Endodermal cell (in vitro differentiated cells): ENCODE measurements around the gene PDZK1. TPM values are rescaled to one million over a fixed set of nuclear protein-coding genes. Genes with fewer than 3 reads are reported as not detected.
"Not testable (repeated sequence)": the region's sequence is repeated elsewhere in the genome, so short reads cannot be mapped to it uniquely, and the experiment has no call there.

Source experiments
- DNase-seq: peaks from one replicate; pipeline ENCODE4 v3.0.0-alpha.2; 2017
- H3K27ac ChIP-seq: 2 replicates; pipeline ENCODE4 v1.5.1; 2013; ENCODE audit warnings: mild to moderate bottlenecking, low read depth, low read length, moderate library complexity
- H3K27me3 ChIP-seq: 2 replicates; pipeline ENCODE4 v1.6.1; 2013; ENCODE audit warnings: mild to moderate bottlenecking, low read length, moderate library complexity; ENCODE audit not compliant: insufficient read depth, control insufficient read depth, poor library complexity, severe bottlenecking
- H3K36me3 ChIP-seq: 2 replicates; pipeline ENCODE4 v1.7.0; 2013; ENCODE audit warnings: mild to moderate bottlenecking, low read length, moderate library complexity; ENCODE audit not compliant: control insufficient read depth, insufficient read depth
- H3K4me1 ChIP-seq: one replicate; pipeline ENCODE4 v1.7.0; 2013; ENCODE audit warnings: low read length; ENCODE audit not compliant: control insufficient read depth, insufficient read depth
- H3K4me3 ChIP-seq: 2 replicates; pipeline ENCODE4 v1.5.1; 2013; ENCODE audit warnings: mild to moderate bottlenecking, low read length, moderate library complexity
- H3K9ac ChIP-seq: 2 replicates; pipeline ENCODE4 v1.6.1; 2013; ENCODE audit warnings: mild to moderate bottlenecking, low read length, moderate library complexity; ENCODE audit not compliant: poor library complexity, severe bottlenecking; ENCODE audit errors: extremely low read depth
- H3K9me3 ChIP-seq: 2 replicates; pipeline ENCODE4 v1.6.1; 2013; ENCODE audit warnings: mild to moderate bottlenecking, low read length, moderate library complexity; ENCODE audit not compliant: control insufficient read depth
- H3K27ac Mint-ChIP-seq: 2 replicates; pipeline ENCODE4 v1.8.0; 2020; ENCODE audit warnings: mixed read lengths
- H3K27me3 Mint-ChIP-seq: 2 replicates; pipeline ENCODE4 v1.8.0; 2021; ENCODE audit warnings: mild to moderate bottlenecking, mixed read lengths; ENCODE audit not compliant: insufficient read depth
- H3K36me3 Mint-ChIP-seq: 2 replicates; pipeline ENCODE4 v1.8.0; 2020; ENCODE audit warnings: low read depth, mixed read lengths
- H3K4me1 Mint-ChIP-seq: 2 replicates; pipeline ENCODE4 v1.8.0; 2020; ENCODE audit warnings: mixed read lengths
- H3K4me3 Mint-ChIP-seq: 2 replicates; pipeline ENCODE4 v1.8.0; 2020; ENCODE audit warnings: mild to moderate bottlenecking, moderate library complexity, mixed read lengths
- H3K9me3 Mint-ChIP-seq: 2 replicates; pipeline ENCODE4 v1.8.0; 2020; ENCODE audit warnings: mild to moderate bottlenecking, mixed read lengths
- CTCF ChIP-seq: fragments of 200-600 bp; sonication (generic); conservative IDR thresholded peaks from 2 replicates; pipeline ENCODE4 v1.5.0; 2021; ENCODE audit warnings: antibody characterized with exemption, mild to moderate bottlenecking
- WGBS, 2 experiments: methylation state at CpG; one replicate each; pipeline versions ENCODE4 v1.1.5 to v1.1.7; 2013; ENCODE audit warnings: missing lambda C conversion rate in 2 of 2, mixed read lengths in 1 of 2; ENCODE audit not compliant: insufficient coverage in 1 of 2, insufficient read length in 1 of 2; 5-methylcytosine and 5-hydroxymethylcytosine counted together
- total RNA-seq, 2 donors: library from RNA; stranded (reverse); fragmentation: NEBNext Ultra II Directional in 1 of 2; extraction: Animal tissue kit (Norgen Biotek cat#: 25700) in 1 of 2; gene quantifications; 2 replicates in 1 of 2; 3 replicates in 1 of 2; pipeline ENCODE4 v1.2.1, GENCODE V29; 2021

PDZK1 gene
- total RNA-seq, 2 donors from 2014 or later: 47.2 to 51.8 TPM

- Histone ChIP-seq H3K4me1 (no peaks in the 10 kb centered on the region), H3K27me3 (no peaks in the 10 kb centered on the region), H3K27ac (no peak overlapping the region), H3K9ac (no peak overlapping the region), H3K36me3 (no peaks in the 10 kb centered on the region), H3K9me3 (no peaks in the 10 kb centered on the region), H3K4me3 (no peak overlapping the region)
- DNase-seq: no peak
- Mint-ChIP-seq H3K4me1 (peaks cover 11% of the 10 kb centered on the region), H3K27ac (no peak overlapping the region), H3K9me3 (no peaks in the 10 kb centered on the region), H3K4me3 (no peak overlapping the region), H3K27me3 (no peaks in the 10 kb centered on the region), H3K36me3 (no peaks in the 10 kb centered on the region)
- WGBS, 2 experiments: 68 to 82% methylated on average over 2 to 5 of the region's 5 CpGs
- TF ChIP-seq CTCF: no peak
Measured at GRCh38 chr1:145729196-145729595, 22.0 kb upstream of the PDZK1 start.

GRCh38 chr1:145726193-145726592 is 19.0 kb upstream of the PDZK1 start:
- H3K27me3 ChIP-seq, H3K27ac ChIP-seq, H3K36me3 Mint-ChIP-seq, H3K4me3 Mint-ChIP-seq, H3K27ac Mint-ChIP-seq, H3K36me3 ChIP-seq, H3K9me3 ChIP-seq, H3K27me3 Mint-ChIP-seq, H3K9me3 Mint-ChIP-seq, H3K4me3 ChIP-seq, H3K9ac ChIP-seq, H3K4me1 ChIP-seq, H3K4me1 Mint-ChIP-seq, DNase-seq: not testable (repeated sequence)
- whole genome bisulfite sequencing, 2 experiments: 80 to 98% methylated on average over 4 to 5 of the region's 5 CpGs

- Histone ChIP-seq H3K27ac (no peak overlapping the region), H3K27me3 (no peaks in the 10 kb centered on the region), H3K36me3 (no peaks in the 10 kb centered on the region), H3K9ac (no peak overlapping the region), H3K9me3 (no peaks in the 10 kb centered on the region), H3K4me3 (no peak overlapping the region), H3K4me1 (no peaks in the 10 kb centered on the region)
- Mint-ChIP-seq H3K4me3 (peak overlapping the region; percentile 47), H3K4me1 (peaks cover 17% of the 10 kb centered on the region), H3K36me3 (no peaks in the 10 kb centered on the region), H3K27me3 (peaks cover 25% of the 10 kb centered on the region), H3K9me3 (no peaks in the 10 kb centered on the region), H3K27ac (peak overlapping the region; percentile 35)
- TF ChIP-seq CTCF: peak; percentile 99
- peak; percentile 94 for DNase-seq
- 34 to 37% methylated on average over 31 to 47 of the region's 47 CpGs for WGBS, 2 experiments
Measured at GRCh38 chr1:145720878-145721671, 13.9 kb upstream of the PDZK1 start.
